HEK293 (cell line): ENCODE results near the gene CST9.

Source experiments
- CTCF ChIA-PET: fragments of 350-600 bp; formaldehyde crosslinking; extraction: SDS; loops from one replicate; lab custom pipeline; 2021; ENCODE audit warnings: antibody characterized with exemption; lab: Yijun Ruan, JAX
- POLR2A ChIA-PET: fragments of 300-600 bp; formaldehyde crosslinking; extraction: SDS; loops from one replicate; lab custom pipeline; 2020; ENCODE audit warnings: antibody characterized with exemption, inconsistent platforms; lab: Yijun Ruan, JAX
- H3K27ac ChIP-seq: fragments of 200-500 bp; sonication (Bioruptor generic); 2 replicates; pipeline ENCODE4 v1.5.1; 2014; ENCODE audit warnings: low read depth, low read length, control low read depth, inconsistent platforms; ENCODE audit errors: extremely low read depth
- H3K36me3 ChIP-seq, 2 experiments: fragments of 200-500 bp in 1 of 2; sonication (Bioruptor generic) in 1 of 2; 1 replicate in 1 of 2; 2 replicates in 1 of 2; pipeline ENCODE4 v1.5.1; 2014 to 2017; ENCODE audit warnings: inconsistent platforms in 2 of 2, low read length in 2 of 2; ENCODE audit not compliant: control insufficient read depth in 2 of 2, insufficient read depth in 1 of 2
- H3K4me1 ChIP-seq: fragments of 200-500 bp; sonication (Bioruptor generic); 2 replicates; pipeline ENCODE4 v1.5.1; 2014; ENCODE audit warnings: mild to moderate bottlenecking, low read length, inconsistent platforms; ENCODE audit not compliant: control insufficient read depth, insufficient read depth
- H3K4me3 ChIP-seq: 2 replicates; pipeline ENCODE4 v1.5.1; 2011; ENCODE audit warnings: low read depth, mild to moderate bottlenecking, control low read depth, low read length, moderate library complexity
- H3K9me3 ChIP-seq: fragments of 200-500 bp; sonication (Bioruptor generic); 2 replicates; pipeline ENCODE4 v1.5.1; 2014; ENCODE audit warnings: low read depth, low read length, inconsistent platforms; ENCODE audit not compliant: control insufficient read depth, insufficient read depth
- GLI2 ChIP-seq: fragments of 450-650 bp; formaldehyde crosslinking; IDR thresholded peaks from 2 replicates; pipeline ENCODE4; 2017; ENCODE audit warnings: missing biosample characterization, missing genetic modification characterization, low read depth, borderline replicate concordance
- HIC1 ChIP-seq: fragments of 450-650 bp; formaldehyde crosslinking; IDR thresholded peaks from 2 replicates; pipeline ENCODE4 v1.5.1; 2016; ENCODE audit warnings: missing biosample characterization, missing genetic modification characterization
- IKZF3 ChIP-seq: fragments of 450-650 bp; IDR thresholded peaks from 2 replicates; pipeline ENCODE4 v1.5.0; 2018; ENCODE audit warnings: missing biosample characterization, mild to moderate bottlenecking, missing genetic modification characterization, moderate library complexity
- RBAK ChIP-seq: fragments of 450-650 bp; formaldehyde crosslinking; IDR thresholded peaks from 2 replicates; pipeline ENCODE4 v1.5.1; 2016; ENCODE audit warnings: missing biosample characterization, missing genetic modification characterization
- SETDB1 ChIP-seq: IDR thresholded peaks from one replicate; pipeline ENCODE4 v1.6.1; 2017; ENCODE audit warnings: mild to moderate bottlenecking, low read length, moderate library complexity, mixed read lengths; ENCODE audit not compliant: insufficient read length
- ZBTB20 ChIP-seq: fragments of 450-650 bp; formaldehyde crosslinking; IDR thresholded peaks from 2 replicates; pipeline ENCODE4 v1.5.1; 2016; ENCODE audit warnings: missing biosample characterization, missing genetic modification characterization
- ZBTB26 ChIP-seq: fragments of 450-650 bp; formaldehyde crosslinking; optimal IDR thresholded peaks from 2 replicates; pipeline ENCODE3; 2016; ENCODE audit warnings: missing biosample characterization, mild to moderate bottlenecking, missing genetic modification characterization
- ZIC2 ChIP-seq: fragments of 450-650 bp; formaldehyde crosslinking; IDR thresholded peaks from 2 replicates; pipeline ENCODE4 v1.5.1; 2016; ENCODE audit warnings: missing biosample characterization, missing genetic modification characterization
- ZNF132 ChIP-seq: fragments of 450-650 bp; formaldehyde crosslinking; IDR thresholded peaks from 2 replicates; pipeline ENCODE4 v1.5.1; 2017; ENCODE audit warnings: missing biosample characterization, missing genetic modification characterization, borderline replicate concordance
- ZNF248 ChIP-seq: fragments of 450-650 bp; formaldehyde crosslinking; IDR thresholded peaks from 2 replicates; pipeline ENCODE4 v1.5.1; 2017; ENCODE audit warnings: missing biosample characterization, missing genetic modification characterization
- ZNF311 ChIP-seq: fragments of 450-650 bp; formaldehyde crosslinking; IDR thresholded peaks from 2 replicates; pipeline ENCODE4 v1.5.1; 2017; ENCODE audit warnings: missing biosample characterization, missing genetic modification characterization, borderline replicate concordance
- ZNF354C ChIP-seq: fragments of 450-650 bp; formaldehyde crosslinking; IDR thresholded peaks from 2 replicates; pipeline ENCODE4 v1.5.1; 2016; ENCODE audit warnings: missing biosample characterization, missing genetic modification characterization, low read depth, borderline replicate concordance
- ZNF449 ChIP-seq: fragments of 450-650 bp; formaldehyde crosslinking; IDR thresholded peaks from 2 replicates; pipeline ENCODE4 v1.5.1; 2017; ENCODE audit warnings: missing biosample characterization, mild to moderate bottlenecking, missing genetic modification characterization, moderate library complexity
- ZNF529 ChIP-seq: fragments of 450-650 bp; formaldehyde crosslinking; IDR thresholded peaks from 2 replicates; pipeline ENCODE4 v1.5.1; 2017; ENCODE audit warnings: missing genetic modification characterization, missing biosample characterization; ENCODE audit not compliant: insufficient replicate concordance
- ZNF544 ChIP-seq: fragments of 450-650 bp; formaldehyde crosslinking; IDR thresholded peaks from 2 replicates; pipeline ENCODE4 v1.5.0; 2017; ENCODE audit warnings: missing biosample characterization, missing genetic modification characterization
- ZNF571 ChIP-seq: fragments of 450-650 bp; formaldehyde crosslinking; IDR thresholded peaks from 2 replicates; pipeline ENCODE4 v1.5.0; 2017; ENCODE audit warnings: missing biosample characterization, missing genetic modification characterization
- ZNF654 ChIP-seq: fragments of 450-650 bp; formaldehyde crosslinking; IDR thresholded peaks from 2 replicates; pipeline ENCODE4 v1.5.1; 2016; ENCODE audit warnings: low read depth, missing biosample characterization, missing genetic modification characterization
- ZNF670 ChIP-seq: fragments of 450-650 bp; formaldehyde crosslinking; IDR thresholded peaks from 2 replicates; pipeline ENCODE4 v1.5.1; 2016; ENCODE audit warnings: missing biosample characterization, missing genetic modification characterization, low read depth
- ZNF701 ChIP-seq: fragments of 450-650 bp; formaldehyde crosslinking; IDR thresholded peaks from 2 replicates; pipeline ENCODE4 v1.5.1; 2016; ENCODE audit warnings: missing biosample characterization, missing genetic modification characterization
- ZNF777 ChIP-seq: fragments of 450-650 bp; formaldehyde crosslinking; IDR thresholded peaks from 2 replicates; pipeline ENCODE4 v1.5.1; 2017; ENCODE audit warnings: missing biosample characterization, missing genetic modification characterization, borderline replicate concordance
- TF ChIP-seq, protein P1 (sequence below): fragments of 450-650 bp; formaldehyde crosslinking; IDR thresholded peaks from 2 replicates; pipeline ENCODE4 v1.5.1; 2016; ENCODE audit warnings: missing biosample characterization, missing genetic modification characterization

The CST9 gene

DNA sequence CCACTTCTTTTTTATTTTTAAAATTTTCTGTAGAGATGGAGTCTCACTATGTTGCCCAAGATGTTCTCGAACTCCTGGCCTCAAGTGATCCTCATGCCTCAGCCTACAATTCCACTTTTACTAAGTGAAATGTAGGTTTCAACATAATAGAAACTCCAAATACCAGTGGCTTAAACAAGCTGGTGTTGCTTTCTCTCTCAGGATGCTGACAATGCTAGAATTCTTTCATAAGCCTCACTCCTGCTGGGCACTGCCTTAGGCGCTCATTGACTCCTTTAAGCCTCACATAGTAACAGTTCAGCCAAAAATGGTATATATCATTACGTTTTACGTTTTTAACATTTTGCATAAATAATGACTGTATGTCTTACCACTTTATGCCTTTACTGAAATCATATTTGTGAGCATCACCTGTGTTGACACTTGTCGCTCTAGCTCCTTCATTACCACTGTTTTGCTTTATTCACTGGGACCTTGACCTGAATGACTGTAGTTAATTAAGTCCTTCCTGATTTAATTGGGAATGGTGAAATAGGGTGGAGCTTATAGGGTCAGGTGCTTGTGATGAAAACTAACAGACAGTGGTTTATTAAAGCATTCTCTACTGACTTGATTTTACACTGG, 3.9 kb upstream of the CST9 start (continued):
- no peak for TF ChIP-seq ZNF571 (tag by site-specific recombination)
- TF ChIP-seq ZNF670 (tag by site-specific recombination) = no peak
- TF ChIP-seq ZBTB26 (tag by site-specific recombination) = no peak
- no peak for TF ChIP-seq IKZF3 (tag by site-specific recombination)

- TF ChIP-seq ZIC2 (tag by site-specific recombination) (peak; percentile 38; the same call in 1 of the 2 replicates), ZNF529 (tag by site-specific recombination) (no peak)
- Histone ChIP-seq H3K4me1 (no peaks in the 10 kb centered on the region), H3K36me3 (no peaks in the 10 kb centered on the region), H3K4me3 (no peak overlapping the region), H3K27ac (no peak overlapping the region), H3K9me3 (no peaks in the 10 kb centered on the region)
- ChIA-PET CTCF (interaction anchor here (9.3 kb wide), 1 partner anchor 165 kb away, joined by 84 read pairs; no protein-coding TSS in a partner anchor), POLR2A (no interaction called here)
These were observed 2.6 kb upstream of the CST9 start for GRCh38 chr20:23608251-23608846.

- ChIA-PET POLR2A (no interaction called here), CTCF (interaction anchor here (0.7 to 9.3 kb wide), 8 partner anchors 10 to 249 kb away, joined by 3 to 84 read pairs (median 4); partner anchors contain the start of gene CSTL1)
- TF ChIP-seq ZNF449 (tag by site-specific recombination) (no peak), ZBTB20 (tag by site-specific recombination) (no peak), ZNF311 (no peak), RBAK (tag by site-specific recombination) (no peak), ZNF544 (no peak)
- Histone ChIP-seq H3K27ac (no peak overlapping the region), H3K36me3 (no peaks in the 10 kb centered on the region), H3K9me3 (no peaks in the 10 kb centered on the region), H3K4me3 (no peak overlapping the region), H3K4me1 (no peaks in the 10 kb centered on the region)
These were observed 2.0 kb upstream of the CST9 start for GRCh38 chr20:23607497-23608245.

- Histone ChIP-seq H3K9me3 (no peaks in the 10 kb centered on the region), H3K36me3 (no peaks in the 10 kb centered on the region), H3K4me1 (no peaks in the 10 kb centered on the region), H3K4me3 (no peak overlapping the region), H3K27ac (no peak overlapping the region)
- CTCF ChIA-PET = interaction anchor here (0.6 to 9.3 kb wide), 22 partner anchors 11 to 273 kb away, joined by 3 to 84 read pairs (median 3); partner anchors contain the start of genes CST11 and CSTL1
- POLR2A ChIA-PET = no interaction called here
- TF ChIP-seq SETDB1 (no peak), HIC1 (no peak), ZNF354C (tag by site-specific recombination) (no peak), ZNF132 (tag by site-specific recombination) (no peak), ZNF701 (tag by site-specific recombination) (no peak), GLI2 (tag by site-specific recombination) (no peak), ZNF654 (tag by site-specific recombination) (peak; percentile 75), ZNF248 (tag by site-specific recombination) (no peak), ZNF777 (no peak)
- TF ChIP-seq, protein P1, sequence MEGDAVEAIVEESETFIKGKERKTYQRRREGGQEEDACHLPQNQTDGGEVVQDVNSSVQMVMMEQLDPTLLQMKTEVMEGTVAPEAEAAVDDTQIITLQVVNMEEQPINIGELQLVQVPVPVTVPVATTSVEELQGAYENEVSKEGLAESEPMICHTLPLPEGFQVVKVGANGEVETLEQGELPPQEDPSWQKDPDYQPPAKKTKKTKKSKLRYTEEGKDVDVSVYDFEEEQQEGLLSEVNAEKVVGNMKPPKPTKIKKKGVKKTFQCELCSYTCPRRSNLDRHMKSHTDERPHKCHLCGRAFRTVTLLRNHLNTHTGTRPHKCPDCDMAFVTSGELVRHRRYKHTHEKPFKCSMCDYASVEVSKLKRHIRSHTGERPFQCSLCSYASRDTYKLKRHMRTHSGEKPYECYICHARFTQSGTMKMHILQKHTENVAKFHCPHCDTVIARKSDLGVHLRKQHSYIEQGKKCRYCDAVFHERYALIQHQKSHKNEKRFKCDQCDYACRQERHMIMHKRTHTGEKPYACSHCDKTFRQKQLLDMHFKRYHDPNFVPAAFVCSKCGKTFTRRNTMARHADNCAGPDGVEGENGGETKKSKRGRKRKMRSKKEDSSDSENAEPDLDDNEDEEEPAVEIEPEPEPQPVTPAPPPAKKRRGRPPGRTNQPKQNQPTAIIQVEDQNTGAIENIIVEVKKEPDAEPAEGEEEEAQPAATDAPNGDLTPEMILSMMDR = peak; percentile 78
These were observed 934 bp upstream of the CST9 start for GRCh38 chr20:23606652-23607049.
